ENCODE data around the gene CYYR1. TPM values are rescaled to one million over a fixed set of nuclear protein-coding genes. Genes with fewer than 3 reads are reported as not detected.

The CYYR1 gene
- polyA plus RNA-seq, 1 donor (not counting 4 experiments of a cell fraction or from before 2014, with no cell fraction given) = 1.5 TPM

GRCh38 chr21:26614251-26614650 is 41.2 kb upstream of the CYYR1 start:
- FAIRE-seq = no peak
- Histone ChIP-seq H3K36me3 (ENCODE audit: control insufficient read depth in 2 of 2, extremely low read depth in 1 of 2, insufficient read depth in 2 of 2, low read length in 2 of 2) (no peaks in the 10 kb centered on the region), H4K20me1 (ENCODE audit: control insufficient read depth, extremely low read depth, insufficient read depth, low read length) (no peaks in the 10 kb centered on the region), H3K79me2 (ENCODE audit: control insufficient read depth, insufficient read depth, low read length) (no peaks in the 10 kb centered on the region), H3K9me3 (ENCODE audit: control insufficient read depth, low read depth, low read length) (no peaks in the 10 kb centered on the region), H3K27ac (ENCODE audit: control insufficient read depth, insufficient read depth, low read length) (no peak overlapping the region), H3K27me3 (ENCODE audit: control insufficient read depth, extremely low read depth, insufficient read depth, low read length) (no peaks in the 10 kb centered on the region), H2AFZ (ENCODE audit: control insufficient read depth, low read length) (no peak overlapping the region), H3K4me2 (ENCODE audit: control insufficient read depth, extremely low read depth, insufficient read depth, low read depth, low read length) (no peak overlapping the region), H3K9ac (ENCODE audit: control insufficient read depth, extremely low read depth, insufficient read depth, low read length) (no peak overlapping the region), H3K4me3 (ENCODE audit: control insufficient read depth in 2 of 3, extremely low read depth in 1 of 3, insufficient read depth in 2 of 3, low read depth in 1 of 3, low read length in 3 of 3) (no peak overlapping the region), H3K9me1 (ENCODE audit: control insufficient read depth, extremely low read depth, insufficient read depth, low read length) (no peaks in the 10 kb centered on the region), H3K4me1 (ENCODE audit: control insufficient read depth, extremely low read depth, insufficient read depth, low read length) (no peaks in the 10 kb centered on the region)
- TF ChIP-seq CTCF (optimal IDR thresholded peaks at IDR 0.05 in 1 of 3, IDR thresholded peaks at IDR 0.05 in 1 of 3, conservative IDR thresholded peaks at IDR 0.05 in 1 of 3; ENCODE audit: extremely low read depth in 1 of 3, insufficient read depth in 2 of 3, low read length in 3 of 3) = no peak
- no peak for TF ChIP-seq EZH2 (IDR thresholded peaks at IDR 0.05; ENCODE audit: low read length)
- DNase-seq (ENCODE audit: low read depth, low spot score) = no peak
- dilution Hi-C loops (cut with MboI; ENCODE audit: extremely low pct_ligation_motif_present, low sequenced_read_pairs) = no loop called here

DNA sequence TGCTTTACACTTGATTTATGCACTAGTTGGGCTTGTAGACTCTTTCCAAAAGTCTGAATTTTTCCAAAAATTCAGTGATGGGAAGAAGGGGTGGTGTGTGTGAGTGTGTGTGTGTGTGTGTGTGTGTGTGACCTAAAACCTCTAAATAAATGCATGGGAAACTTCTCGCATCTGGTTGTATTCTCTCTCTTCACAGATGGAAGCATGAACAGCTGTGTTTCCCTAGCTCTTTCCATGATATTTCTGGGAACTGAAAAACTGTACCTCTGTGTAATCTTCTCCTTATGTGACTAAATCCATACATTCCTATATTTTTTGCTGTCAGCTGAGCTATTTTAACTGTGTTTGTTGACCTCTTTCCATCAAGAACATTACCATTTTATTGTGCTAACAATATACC is 26.2 kb upstream of the CYYR1 start:
- FAIRE-seq (no peak), DNase-seq (ENCODE audit: low read depth, low spot score) (no peak)
- H3K4me2 ChIP-seq (ENCODE audit: control insufficient read depth, extremely low read depth, insufficient read depth, low read depth, low read length) = no peak overlapping the region
- dilution Hi-C loops (cut with MboI; ENCODE audit: extremely low pct_ligation_motif_present, low sequenced_read_pairs) = no loop called here
- no peaks in the 10 kb centered on the region for H3K9me3 ChIP-seq (ENCODE audit: control insufficient read depth, low read depth, low read length)
- TF ChIP-seq EZH2 (IDR thresholded peaks at IDR 0.05; ENCODE audit: low read length) (no peak), CTCF (optimal IDR thresholded peaks at IDR 0.05 in 1 of 3, IDR thresholded peaks at IDR 0.05 in 1 of 3, conservative IDR thresholded peaks at IDR 0.05 in 1 of 3; ENCODE audit: extremely low read depth in 1 of 3, insufficient read depth in 2 of 3, low read length in 3 of 3) (no peak)
- H3K27me3 ChIP-seq (ENCODE audit: control insufficient read depth, extremely low read depth, insufficient read depth, low read length) = no peaks in the 10 kb centered on the region
- H3K4me3 ChIP-seq (ENCODE audit: control insufficient read depth in 2 of 3, extremely low read depth in 1 of 3, insufficient read depth in 2 of 3, low read depth in 1 of 3, low read length in 3 of 3) = no peak overlapping the region
- H3K9ac ChIP-seq (ENCODE audit: control insufficient read depth, extremely low read depth, insufficient read depth, low read length) = no peak overlapping the region
- H3K4me1 ChIP-seq (ENCODE audit: control insufficient read depth, extremely low read depth, insufficient read depth, low read length) = peaks cover 12% of the 10 kb centered on the region
- no peaks in the 10 kb centered on the region for H4K20me1 ChIP-seq (ENCODE audit: control insufficient read depth, extremely low read depth, insufficient read depth, low read length)
- no peaks in the 10 kb centered on the region for H3K9me1 ChIP-seq (ENCODE audit: control insufficient read depth, extremely low read depth, insufficient read depth, low read length)
- H3K27ac ChIP-seq (ENCODE audit: control insufficient read depth, insufficient read depth, low read length) = no peak overlapping the region
- H2AFZ ChIP-seq (ENCODE audit: control insufficient read depth, low read length) = no peak overlapping the region
- no peaks in the 10 kb centered on the region for H3K79me2 ChIP-seq (ENCODE audit: control insufficient read depth, insufficient read depth, low read length)
- no peaks in the 10 kb centered on the region for H3K36me3 ChIP-seq (ENCODE audit: control insufficient read depth in 2 of 2, extremely low read depth in 1 of 2, insufficient read depth in 2 of 2, low read length in 2 of 2)

Data from keratinocyte (primary cell).